Fibroblast of mammary gland (primary cell): ENCODE data around the gene RC3H2.

Source experiments
- DNase-seq: peaks from one replicate; pipeline ENCODE4 v3.0.0-alpha.2; 2010; ENCODE audit warnings: low read depth
- H3K4me3 ChIP-seq: 2 replicates; pipeline ENCODE4 v1.5.1; 2011; ENCODE audit warnings: low read depth, mild to moderate bottlenecking, low read length, moderate library complexity; ENCODE audit not compliant: control insufficient read depth
- CTCF ChIP-seq: conservative IDR thresholded peaks from 2 replicates; pipeline ENCODE4 v1.5.1; 2011; ENCODE audit warnings: low read depth, low read length, inconsistent platforms; ENCODE audit not compliant: control insufficient read depth, insufficient read depth

RC3H2 gene

GRCh38 chr9:122936883-122937282 is 31.7 kb upstream of the RC3H2 start:
- DNase-seq = no peak
- no peak overlapping the region for H3K4me3 ChIP-seq
- no peak for TF ChIP-seq CTCF

- H3K4me3 ChIP-seq = no peak overlapping the region
- no peak for TF ChIP-seq CTCF
- DNase-seq = no peak
Observed at GRCh38 chr9:122936464-122936863, 31.3 kb upstream of the RC3H2 start.

GRCh38 chr9:122931226-122932121 is 26.3 kb upstream of the RC3H2 start, which contains the start of gene ZBTB26:
Gene ZBTB26, minus strand, starts transcription at chr9:122931512. Its CDS starts 11,578 bp downstream, at chr9:122919934.
- TF ChIP-seq CTCF = no peak
- peak; percentile 88 for DNase-seq
- H3K4me3 ChIP-seq = peak within 1 kb of the TSS; percentile 96

- peak overlapping the region; percentile 96 for H3K4me3 ChIP-seq
- no peak for TF ChIP-seq CTCF
Observed at GRCh38 chr9:122930541-122931225, 25.5 kb upstream of the RC3H2 start.

GRCh38 chr9:122929796-122930354 is 24.7 kb upstream of the RC3H2 start:
- no peak for DNase-seq
- no peak for TF ChIP-seq CTCF
- H3K4me3 ChIP-seq = no peak overlapping the region

More at GRCh38 chr9:122930541-122931225, 25.5 kb upstream of the RC3H2 start:
- no peak for DNase-seq

- no peak for TF ChIP-seq CTCF
- H3K4me3 ChIP-seq = no peak overlapping the region
- no peak for DNase-seq
Observed at GRCh38 chr9:122923947-122924346, 18.8 kb upstream of the RC3H2 start.
